GM19438 (cell line): ENCODE results near the gene PITPNM2.

Experiments
- ATAC-seq: cut with Tn5 transposase; IDR thresholded peaks from one replicate; pipeline ENCODE4 v1.9.1; 2021; ENCODE audit warnings: low read depth; ENCODE audit not compliant: unreplicated experiment

Gene PITPNM2

GRCh38 chr12:123101526-123101925 lies 49.4 kb downstream of the PITPNM2 start:
- no peak for ATAC-seq
